Measurements from ENCODE around the gene CDKN2A.

DNA sequence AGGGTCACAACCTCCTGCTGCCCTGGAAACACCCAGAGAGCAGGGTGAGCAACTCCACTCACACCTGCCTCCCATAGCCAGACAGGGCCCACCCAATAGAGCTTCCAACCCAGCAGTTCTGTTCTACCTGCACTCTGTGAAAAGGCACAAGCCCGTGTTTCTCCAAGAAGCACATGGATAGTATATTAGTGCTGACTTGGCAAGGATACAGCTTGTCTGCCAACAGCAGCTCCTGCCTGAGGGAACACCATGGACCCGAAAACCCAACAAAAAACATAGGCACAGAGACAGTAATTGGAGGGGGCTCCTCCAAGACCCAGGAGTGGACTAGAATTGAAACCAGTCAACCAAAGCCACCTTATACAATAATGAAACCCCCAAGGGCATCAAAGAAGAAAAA lies 48.6 kb downstream of the CDKN2A start:
- TF ChIP-seq FOXP2 (optimal IDR thresholded peaks at IDR 0.05; ENCODE audit: borderline replicate concordance, extremely low read depth, extremely low read length, insufficient read depth) = no peak
- no peak for TF ChIP-seq POLR2AphosphoS5 (IDR thresholded peaks at IDR 0.05; ENCODE audit: low read depth, low read length)

Measured in PFSK-1 (cell line).